Stomach smooth muscle (tissue), 2 donors: ENCODE measurements around the gene FRK.

ENCODE experiments used
- H3K27ac ChIP-seq: one replicate; pipeline ENCODE4 v1.7.0; 2013; ENCODE audit warnings: mild to moderate bottlenecking, low read length, inconsistent platforms
- H3K27me3 ChIP-seq, 2 donors: one replicate each; pipeline ENCODE4 v1.7.0; 2013; ENCODE audit warnings: low read length in 2 of 2; ENCODE audit not compliant: insufficient read depth in 2 of 2, control insufficient read depth in 1 of 2
- H3K36me3 ChIP-seq, 2 donors: one replicate each; pipeline ENCODE4 v1.7.0; 2013; ENCODE audit warnings: low read length in 2 of 2; ENCODE audit not compliant: control insufficient read depth in 2 of 2, insufficient read depth in 2 of 2
- H3K4me1 ChIP-seq: one replicate; pipeline ENCODE4 v1.7.0; 2013; ENCODE audit warnings: low read length; ENCODE audit not compliant: control insufficient read depth, insufficient read depth
- H3K4me3 ChIP-seq, 2 donors: one replicate each; pipeline ENCODE4 v1.7.0; 2013; ENCODE audit warnings: low read length in 2 of 2
- H3K9ac ChIP-seq, 2 donors: one replicate each; pipeline ENCODE4 v1.7.0; 2013; ENCODE audit warnings: low read length in 2 of 2, mild to moderate bottlenecking in 1 of 2
- H3K9me3 ChIP-seq, 2 donors: one replicate each; pipeline ENCODE4 v1.7.0; 2013; ENCODE audit warnings: low read length in 2 of 2; ENCODE audit not compliant: control insufficient read depth in 2 of 2
- donor health status: healthy.
- donor health status: Pancreatic carcinoma.

Gene FRK

GRCh38 chr6:116035616-116036015, 25.1 kb downstream of the FRK start:
- no peaks in the 10 kb centered on the region for H3K36me3 ChIP-seq
- H3K9ac ChIP-seq, result no peak overlapping the region
- no peak overlapping the region for H3K4me3 ChIP-seq
- H3K27ac ChIP-seq, result no peak overlapping the region
- no peaks in the 10 kb centered on the region for H3K4me1 ChIP-seq
- H3K9me3 ChIP-seq, result no peaks in the 10 kb centered on the region
- no peaks in the 10 kb centered on the region for H3K27me3 ChIP-seq

- H3K9me3 ChIP-seq, result no peaks in the 10 kb centered on the region
- H3K4me3 ChIP-seq, result no peak overlapping the region
- H3K27ac ChIP-seq, result no peak overlapping the region
- no peak overlapping the region for H3K9ac ChIP-seq
- no peaks in the 10 kb centered on the region for H3K27me3 ChIP-seq
- no peaks in the 10 kb centered on the region for H3K36me3 ChIP-seq
- no peaks in the 10 kb centered on the region for H3K4me1 ChIP-seq
Measured at GRCh38 chr6:116034327-116034726, 26.4 kb downstream of the FRK start.

DNA sequence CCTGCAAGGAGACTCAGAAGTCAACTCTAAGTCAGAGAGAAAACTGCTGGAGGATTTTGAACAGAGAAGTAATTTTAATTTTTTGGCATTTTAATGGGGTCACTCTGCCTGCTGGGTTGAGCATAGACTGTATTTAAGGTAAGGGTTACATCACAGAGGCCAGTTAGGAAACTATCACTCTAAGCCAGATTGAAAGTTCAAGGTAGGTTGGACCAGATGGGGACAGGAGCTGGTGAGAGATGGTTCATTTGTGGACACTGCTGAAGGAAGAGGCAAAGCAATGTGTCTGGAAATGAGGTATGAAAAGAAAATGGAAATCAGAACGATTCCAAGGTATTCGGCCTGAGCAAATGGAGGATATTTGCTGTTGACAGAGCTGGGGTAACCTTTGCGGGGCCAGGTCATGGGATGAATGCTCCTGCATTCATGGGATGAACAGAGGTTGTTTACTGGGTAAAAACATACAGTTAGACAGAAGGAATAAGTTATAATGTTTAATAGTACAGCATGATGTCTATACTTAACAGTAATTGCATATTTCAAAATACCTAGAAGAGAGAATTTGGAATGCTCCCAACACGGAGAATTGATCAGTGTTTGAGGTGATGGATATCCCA, 26.9 kb downstream of the FRK start:
- H3K27me3 ChIP-seq, result no peaks in the 10 kb centered on the region
- no peak overlapping the region for H3K4me3 ChIP-seq
- H3K9me3 ChIP-seq, result no peaks in the 10 kb centered on the region
- H3K27ac ChIP-seq, result no peak overlapping the region
- no peaks in the 10 kb centered on the region for H3K4me1 ChIP-seq
- H3K9ac ChIP-seq, result no peak overlapping the region
- no peaks in the 10 kb centered on the region for H3K36me3 ChIP-seq

- H3K27me3 ChIP-seq, result no peaks in the 10 kb centered on the region
- H3K9me3 ChIP-seq, result no peaks in the 10 kb centered on the region
- no peaks in the 10 kb centered on the region for H3K36me3 ChIP-seq
- no peak overlapping the region for H3K4me3 ChIP-seq
- no peaks in the 10 kb centered on the region for H3K4me1 ChIP-seq
- no peak overlapping the region for H3K9ac ChIP-seq
- H3K27ac ChIP-seq, result no peak overlapping the region
Measured at GRCh38 chr6:116030770-116031169, 29.9 kb downstream of the FRK start.

GRCh38 chr6:116029535-116029934, 31.2 kb downstream of the FRK start:
- no peak overlapping the region for H3K9ac ChIP-seq
- no peaks in the 10 kb centered on the region for H3K36me3 ChIP-seq
- no peaks in the 10 kb centered on the region for H3K27me3 ChIP-seq
- no peaks in the 10 kb centered on the region for H3K9me3 ChIP-seq
- H3K27ac ChIP-seq, result no peak overlapping the region
- H3K4me3 ChIP-seq, result no peak overlapping the region
- H3K4me1 ChIP-seq, result no peaks in the 10 kb centered on the region

DNA sequence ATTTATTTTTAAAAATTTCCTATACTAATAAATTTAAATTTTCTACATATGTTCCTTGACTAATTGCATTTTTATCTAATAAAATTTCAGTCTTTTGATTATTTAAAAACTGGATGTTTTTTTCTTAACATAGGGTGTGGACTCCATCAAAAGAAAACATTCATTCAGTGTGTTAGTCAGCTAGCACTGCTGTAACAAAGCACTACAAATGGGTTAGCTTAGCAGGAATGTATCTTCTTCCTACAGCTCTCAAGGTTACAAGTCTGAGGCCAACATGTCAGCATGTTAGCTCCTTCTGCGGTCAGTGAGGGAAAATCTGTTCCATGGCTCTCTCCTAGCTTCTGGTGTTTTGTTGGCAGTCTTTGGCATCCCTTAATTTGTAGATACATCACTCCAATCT, 32.5 kb downstream of the FRK start:
- H3K4me3 ChIP-seq, result no peak overlapping the region
- no peaks in the 10 kb centered on the region for H3K4me1 ChIP-seq
- no peaks in the 10 kb centered on the region for H3K9me3 ChIP-seq
- no peaks in the 10 kb centered on the region for H3K36me3 ChIP-seq
- no peak overlapping the region for H3K9ac ChIP-seq
- H3K27ac ChIP-seq, result no peak overlapping the region
- no peaks in the 10 kb centered on the region for H3K27me3 ChIP-seq

- no peaks in the 10 kb centered on the region for H3K9me3 ChIP-seq
- H3K27me3 ChIP-seq, result no peaks in the 10 kb centered on the region
- H3K27ac ChIP-seq, result no peak overlapping the region
- no peak overlapping the region for H3K9ac ChIP-seq
- H3K4me1 ChIP-seq, result no peaks in the 10 kb centered on the region
- no peak overlapping the region for H3K4me3 ChIP-seq
- H3K36me3 ChIP-seq, result no peaks in the 10 kb centered on the region
Measured at GRCh38 chr6:116027801-116028200, 32.9 kb downstream of the FRK start.

DNA sequence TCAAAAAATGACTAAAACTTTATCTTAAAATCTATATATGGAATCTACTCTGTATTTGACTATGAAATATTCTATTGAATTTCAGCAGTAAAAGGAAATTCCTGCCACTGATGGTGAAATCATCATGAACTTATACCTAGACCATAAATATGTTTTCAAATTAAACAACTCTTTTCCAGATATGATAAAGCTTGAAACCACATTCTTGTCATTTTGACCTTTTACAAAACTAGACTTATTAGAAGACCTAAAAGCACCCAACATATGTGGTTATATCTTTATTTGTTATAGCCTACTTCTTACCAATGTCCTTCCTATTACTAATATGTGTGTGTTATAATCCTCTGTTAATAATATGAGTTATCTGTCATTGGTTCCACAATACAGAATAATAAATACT, 35.3 kb downstream of the FRK start:
- Histone ChIP-seq H3K4me3 (no peak overlapping the region), H3K4me1 (no peaks in the 10 kb centered on the region), H3K36me3 (no peaks in the 10 kb centered on the region), H3K27ac (no peak overlapping the region), H3K9ac (no peak overlapping the region), H3K9me3 (no peaks in the 10 kb centered on the region), H3K27me3 (no peaks in the 10 kb centered on the region)

DNA sequence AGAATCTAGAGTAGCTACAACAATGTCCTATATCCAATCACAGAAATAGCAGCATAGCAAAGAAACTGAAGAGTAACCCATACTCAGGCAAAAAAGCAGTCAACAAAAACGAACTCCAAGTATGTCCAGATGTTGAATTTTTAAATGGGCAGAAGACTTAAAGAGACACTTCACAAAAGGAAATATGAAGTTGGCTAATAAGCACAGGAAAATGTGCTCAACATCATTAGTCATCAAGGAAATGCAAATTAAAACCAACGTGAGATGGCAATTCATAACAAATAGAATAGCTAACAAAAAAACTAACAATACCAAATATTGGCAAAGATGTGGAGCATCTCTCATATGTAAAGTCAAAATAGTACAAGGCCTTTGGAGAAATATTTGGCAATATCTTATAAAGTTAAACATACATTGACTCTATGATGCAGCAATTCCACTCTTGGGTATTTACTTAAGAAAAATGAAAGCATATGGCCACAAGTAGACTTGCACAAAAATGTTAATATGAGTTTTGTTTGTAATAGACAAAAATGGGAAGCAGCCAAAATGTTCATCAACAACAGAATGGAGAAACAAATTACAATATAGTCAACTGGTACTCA, 37.7 kb downstream of the FRK start:
- Histone ChIP-seq H3K27ac (no peak overlapping the region), H3K36me3 (no peaks in the 10 kb centered on the region), H3K27me3 (no peaks in the 10 kb centered on the region), H3K4me1 (no peaks in the 10 kb centered on the region), H3K9me3 (no peaks in the 10 kb centered on the region), H3K4me3 (no peak overlapping the region), H3K9ac (no peak overlapping the region)

DNA sequence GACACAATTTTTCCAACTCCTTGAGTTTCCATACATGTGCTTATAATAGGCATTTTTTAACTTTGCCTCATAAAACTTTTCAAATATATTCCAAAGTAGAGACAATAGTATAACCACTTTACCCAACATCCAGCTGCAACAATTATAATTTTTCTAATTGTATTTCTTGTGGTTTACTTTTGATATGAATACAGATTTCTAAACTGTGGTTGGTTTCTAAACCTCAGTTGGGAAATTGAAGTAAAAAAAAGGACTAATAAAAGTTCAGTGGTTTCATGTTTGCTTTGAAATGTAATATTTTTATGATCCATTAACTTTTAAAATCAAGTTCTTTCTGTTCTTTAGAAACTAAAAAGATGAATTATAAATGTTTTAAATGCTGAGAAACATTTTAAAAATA, 40.0 kb downstream of the FRK start:
- Histone ChIP-seq H3K4me3 (no peak overlapping the region), H3K9me3 (no peaks in the 10 kb centered on the region), H3K27ac (no peak overlapping the region), H3K36me3 (no peaks in the 10 kb centered on the region), H3K9ac (no peak overlapping the region), H3K4me1 (peaks cover 5% of the 10 kb centered on the region), H3K27me3 (no peaks in the 10 kb centered on the region)

- Histone ChIP-seq H3K4me1 (peaks cover 5% of the 10 kb centered on the region), H3K9me3 (no peaks in the 10 kb centered on the region), H3K9ac (no peak overlapping the region), H3K4me3 (no peak overlapping the region), H3K27me3 (no peaks in the 10 kb centered on the region), H3K27ac (no peak overlapping the region), H3K36me3 (no peaks in the 10 kb centered on the region)
Measured at GRCh38 chr6:116019428-116019827, 41.3 kb downstream of the FRK start.
